Brain microvascular endothelial cell (primary cell): ENCODE results near the gene NXN.
"Not testable (repeated sequence)": the region's sequence is repeated elsewhere in the genome, so short reads cannot be mapped to it uniquely, and the experiment has no call there.

Source experiments
- DNase-seq: peaks from one replicate; pipeline ENCODE4 v3.0.0-alpha.2; 2020
- H3K27ac ChIP-seq: fragments of 250-450 bp; sonication (Bioruptor Pico); 2 replicates; pipeline ENCODE4 v1.5.1; 2020; ENCODE audit warnings: mild to moderate bottlenecking, moderate library complexity
- H3K27me3 ChIP-seq: fragments of 250-450 bp; sonication (Bioruptor Pico); replicated peaks from 2 replicates; pipeline ENCODE4 v1.5.1; 2020; ENCODE audit warnings: mild to moderate bottlenecking
- H3K36me3 ChIP-seq: fragments of 250-450 bp; sonication (Bioruptor Pico); replicated peaks from 2 replicates; pipeline ENCODE4 v1.5.1; 2020; ENCODE audit warnings: mild to moderate bottlenecking
- H3K4me3 ChIP-seq: 2 replicates; pipeline ENCODE4 v1.5.1; 2011; ENCODE audit warnings: low read depth, mild to moderate bottlenecking, control low read depth, low read length, moderate library complexity
- CTCF ChIP-seq: IDR thresholded peaks from 2 replicates; pipeline ENCODE4 v1.5.1; 2011; ENCODE audit warnings: low read depth, mild to moderate bottlenecking, moderate library complexity, low read length, control low read depth, inconsistent platforms; ENCODE audit errors: missing control alignments
- in situ Hi-C: cut with HindIII; loops from 2 replicates; pipeline ENCODE4 v1.10.0; 2017; ENCODE audit warnings: low sequenced_read_pairs, low pct_ligation_motif_present

NXN gene

GRCh38 chr17:930258-930657 lies 49.3 kb downstream of the NXN start:
- H3K27me3 ChIP-seq: peaks cover 4% of the 10 kb centered on the region
- DNase-seq: no peak
- H3K4me3 ChIP-seq: no peak overlapping the region
- no peaks in the 10 kb centered on the region for H3K36me3 ChIP-seq
- in situ Hi-C loops: no loop called here
- no peak for TF ChIP-seq CTCF
- no peak overlapping the region for H3K27ac ChIP-seq

- Histone ChIP-seq H3K36me3 (no peaks in the 10 kb centered on the region), H3K4me3 (no peak overlapping the region), H3K27me3 (peaks cover 2% of the 10 kb centered on the region), H3K27ac (no peak overlapping the region)
- no peak for DNase-seq
- in situ Hi-C loops: no loop called here
- TF ChIP-seq CTCF: no peak
These were observed 50.0 kb downstream of the NXN start for GRCh38 chr17:929586-929985.

GRCh38 chr17:927611-928461 lies 51.7 kb downstream of the NXN start:
- Histone ChIP-seq H3K4me3 (no peak overlapping the region), H3K27me3 (peaks cover 2% of the 10 kb centered on the region), H3K36me3 (no peaks in the 10 kb centered on the region), H3K27ac (peak overlapping the region; percentile 43)
- in situ Hi-C loops: no loop called here
- no peak for TF ChIP-seq CTCF
- peak; percentile 65 for DNase-seq

GRCh38 chr17:925817-926216 lies 53.8 kb downstream of the NXN start:
- DNase-seq: no peak
- no peak for TF ChIP-seq CTCF
- Histone ChIP-seq H3K27ac (no peak overlapping the region), H3K4me3 (no peak overlapping the region), H3K27me3 (peaks cover 2% of the 10 kb centered on the region), H3K36me3 (no peaks in the 10 kb centered on the region)
- in situ Hi-C loops: no loop called here

- in situ Hi-C loops: no loop called here
- TF ChIP-seq CTCF: no peak
- H3K27ac ChIP-seq: no peak overlapping the region
- DNase-seq: no peak
- H3K36me3 ChIP-seq: no peaks in the 10 kb centered on the region
- H3K27me3 ChIP-seq: peaks cover 2% of the 10 kb centered on the region
- no peak overlapping the region for H3K4me3 ChIP-seq
These were observed 54.7 kb downstream of the NXN start for GRCh38 chr17:924711-925475.

- in situ Hi-C loops, H3K27ac ChIP-seq, H3K4me3 ChIP-seq, H3K27me3 ChIP-seq, H3K36me3 ChIP-seq, DNase-seq: not testable (repeated sequence)
These were observed 55.3 kb downstream of the NXN start for GRCh38 chr17:924306-924705.
